ENCODE data around the gene AHCY. TPM values are rescaled to one million over a fixed set of nuclear protein-coding genes. Genes with fewer than 3 reads are reported as not detected.
"Not testable (repeated sequence)": the region's sequence is repeated elsewhere in the genome, so short reads cannot be mapped to it uniquely, and the experiment has no call there.

AHCY gene
- polyA plus RNA-seq, 1 donor = 161 TPM

DNA sequence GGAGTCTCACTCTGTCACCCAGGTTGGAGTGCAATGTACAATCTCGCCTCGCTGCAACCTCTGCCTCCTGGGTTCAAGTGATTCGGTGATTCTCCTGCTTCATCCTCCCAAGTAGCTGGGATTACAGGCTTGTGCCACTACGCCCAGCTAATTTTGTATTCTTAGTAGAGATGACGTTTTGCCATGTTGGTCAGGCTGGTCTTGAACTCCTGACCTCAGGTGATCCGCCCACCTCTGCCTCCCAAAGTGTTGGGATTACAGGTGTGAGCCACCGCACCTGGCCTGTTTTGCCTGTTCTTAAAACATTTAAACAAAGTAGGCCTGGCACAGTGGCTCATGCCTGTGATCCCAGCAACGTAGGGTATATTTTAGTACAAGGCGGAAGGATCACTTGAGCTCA lies 38.0 kb upstream of the AHCY start:
- H3K4me1 ChIP-seq (ENCODE audit: control insufficient read depth, insufficient read depth, low read length) = peaks cover 23% of the 10 kb centered on the region
- not testable (repeated sequence) for H3K27ac ChIP-seq (ENCODE audit: low read length); H3K9me3 ChIP-seq (ENCODE audit: control insufficient read depth, low read depth, low read length); H3K36me3 ChIP-seq (ENCODE audit: control insufficient read depth, insufficient read depth, low read length); DNase-seq; H3K27me3 ChIP-seq (ENCODE audit: control insufficient read depth, insufficient read depth, low read length); H3K4me3 ChIP-seq (ENCODE audit: low read length)
- 100% methylated on average over 1 of the region's 9 CpGs for WGBS (ENCODE audit: insufficient coverage, low lambda C conversion rate)

- peaks cover 23% of the 10 kb centered on the region for H3K4me1 ChIP-seq (ENCODE audit: control insufficient read depth, insufficient read depth, low read length)
- WGBS (ENCODE audit: insufficient coverage, low lambda C conversion rate) = no CpG with 5 or more reads among the region's 10 CpGs
- DNase-seq; H3K27ac ChIP-seq (ENCODE audit: low read length); H3K9me3 ChIP-seq (ENCODE audit: control insufficient read depth, low read depth, low read length); H3K27me3 ChIP-seq (ENCODE audit: control insufficient read depth, insufficient read depth, low read length); H3K4me3 ChIP-seq (ENCODE audit: low read length); H3K36me3 ChIP-seq (ENCODE audit: control insufficient read depth, insufficient read depth, low read length): not testable (repeated sequence)
These were observed 37.6 kb upstream of the AHCY start for GRCh38 chr20:34340726-34341125.

DNA sequence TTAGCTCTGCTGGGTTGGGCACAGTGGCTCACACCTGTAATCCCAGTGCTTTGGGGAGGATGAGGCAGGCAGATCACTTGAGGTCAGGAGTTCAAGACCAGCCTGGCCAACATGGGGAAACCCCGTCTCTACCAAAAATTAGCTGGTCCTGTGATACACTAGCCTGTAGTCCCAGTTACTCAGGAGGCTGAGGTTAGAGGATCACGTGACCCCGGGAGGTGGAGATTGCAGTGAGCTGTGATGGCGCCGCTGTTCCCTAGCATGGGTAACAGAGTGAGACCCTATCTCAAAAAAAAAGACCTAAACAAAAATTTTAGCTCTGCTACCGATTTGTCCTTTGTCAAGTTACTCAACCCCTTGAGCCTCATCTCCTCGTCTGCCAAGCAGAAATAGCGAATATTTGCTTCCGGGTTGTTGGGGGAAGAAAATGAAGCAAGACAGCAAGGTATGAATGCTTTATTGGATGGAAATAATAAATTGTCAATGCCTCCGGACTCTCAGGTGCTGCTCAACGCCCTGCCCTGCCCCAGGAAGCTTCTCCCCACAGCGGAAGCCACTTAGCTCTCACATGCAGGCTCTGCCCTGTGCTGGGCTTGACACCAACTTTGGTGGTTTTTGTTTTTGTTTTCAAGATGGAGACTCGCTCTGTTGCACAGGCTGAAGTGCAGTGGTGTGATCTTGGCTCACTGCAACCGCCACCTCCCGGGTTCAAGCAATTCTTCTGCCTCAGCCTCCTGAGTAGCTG lies 35.0 kb upstream of the AHCY start:
- H3K27ac ChIP-seq (ENCODE audit: low read length) = no peak overlapping the region
- 100% methylated on average over 2 of the region's 15 CpGs for WGBS (ENCODE audit: insufficient coverage, low lambda C conversion rate)
- H3K36me3 ChIP-seq (ENCODE audit: control insufficient read depth, insufficient read depth, low read length) = no peaks in the 10 kb centered on the region
- H3K27me3 ChIP-seq (ENCODE audit: control insufficient read depth, insufficient read depth, low read length) = no peaks in the 10 kb centered on the region
- no peaks in the 10 kb centered on the region for H3K9me3 ChIP-seq (ENCODE audit: control insufficient read depth, low read depth, low read length)
- no peak overlapping the region for H3K4me3 ChIP-seq (ENCODE audit: low read length)
- H3K4me1 ChIP-seq (ENCODE audit: control insufficient read depth, insufficient read depth, low read length) = peaks cover 12% of the 10 kb centered on the region
- no peak for DNase-seq

DNA sequence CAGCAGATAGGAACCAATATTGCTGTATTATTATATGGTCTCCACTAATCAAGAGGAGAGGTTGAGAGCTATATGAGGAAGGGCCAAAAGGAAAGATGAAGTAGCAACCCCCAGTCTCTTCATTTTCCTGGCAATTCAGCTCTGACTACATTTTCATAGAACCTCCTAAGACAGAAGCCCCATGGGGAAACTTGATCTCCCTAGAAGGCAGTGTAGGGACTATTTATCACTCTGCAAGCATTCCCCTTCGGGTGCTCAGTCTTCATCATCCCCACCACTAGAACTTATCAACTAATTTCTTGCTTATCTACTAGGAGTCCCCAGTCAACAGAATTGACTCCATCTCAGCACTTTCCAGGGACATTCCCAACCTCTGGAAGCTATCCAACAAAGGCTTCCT lies 34.4 kb upstream of the AHCY start:
- H3K27me3 ChIP-seq (ENCODE audit: control insufficient read depth, insufficient read depth, low read length) = no peaks in the 10 kb centered on the region
- no peak for DNase-seq
- H3K36me3 ChIP-seq (ENCODE audit: control insufficient read depth, insufficient read depth, low read length) = no peaks in the 10 kb centered on the region
- no peak overlapping the region for H3K27ac ChIP-seq (ENCODE audit: low read length)
- WGBS (ENCODE audit: insufficient coverage, low lambda C conversion rate) = no CpG with 5 or more reads among the region's 1 CpG
- H3K4me1 ChIP-seq (ENCODE audit: control insufficient read depth, insufficient read depth, low read length) = peaks cover 12% of the 10 kb centered on the region
- H3K4me3 ChIP-seq (ENCODE audit: low read length) = no peak overlapping the region
- no peaks in the 10 kb centered on the region for H3K9me3 ChIP-seq (ENCODE audit: control insufficient read depth, low read depth, low read length)

- Histone ChIP-seq H3K4me3 (ENCODE audit: low read length) (no peak overlapping the region), H3K27ac (ENCODE audit: low read length) (no peak overlapping the region), H3K36me3 (ENCODE audit: control insufficient read depth, insufficient read depth, low read length) (no peaks in the 10 kb centered on the region), H3K9me3 (ENCODE audit: control insufficient read depth, low read depth, low read length) (no peaks in the 10 kb centered on the region), H3K4me1 (ENCODE audit: control insufficient read depth, insufficient read depth, low read length) (peaks cover 20% of the 10 kb centered on the region), H3K27me3 (ENCODE audit: control insufficient read depth, insufficient read depth, low read length) (no peaks in the 10 kb centered on the region)
- WGBS (ENCODE audit: insufficient coverage, low lambda C conversion rate) = no CpG with 5 or more reads among the region's 5 CpGs
- peak in 1 of 2 donors; percentile 39 for DNase-seq
These were observed 31.7 kb upstream of the AHCY start for GRCh38 chr20:34334654-34335407.

GRCh38 chr20:34333786-34334185 lies 30.6 kb upstream of the AHCY start:
- Histone ChIP-seq H3K4me1 (ENCODE audit: control insufficient read depth, insufficient read depth, low read length) (peaks cover 20% of the 10 kb centered on the region), H3K4me3 (ENCODE audit: low read length) (no peak overlapping the region), H3K9me3 (ENCODE audit: control insufficient read depth, low read depth, low read length) (no peaks in the 10 kb centered on the region), H3K27ac (ENCODE audit: low read length) (no peak overlapping the region), H3K27me3 (ENCODE audit: control insufficient read depth, insufficient read depth, low read length) (no peaks in the 10 kb centered on the region), H3K36me3 (ENCODE audit: control insufficient read depth, insufficient read depth, low read length) (no peaks in the 10 kb centered on the region)
- DNase-seq = peak in 1 of 2 donors; percentile 38
- 100% methylated on average over 1 of the region's 4 CpGs for WGBS (ENCODE audit: insufficient coverage, low lambda C conversion rate)

- no CpG with 5 or more reads among the region's 19 CpGs for WGBS (ENCODE audit: insufficient coverage, low lambda C conversion rate)
- DNase-seq = no peak
- Histone ChIP-seq H3K27ac (ENCODE audit: low read length) (no peak overlapping the region), H3K36me3 (ENCODE audit: control insufficient read depth, insufficient read depth, low read length) (no peaks in the 10 kb centered on the region), H3K4me1 (ENCODE audit: control insufficient read depth, insufficient read depth, low read length) (peaks cover 20% of the 10 kb centered on the region), H3K9me3 (ENCODE audit: control insufficient read depth, low read depth, low read length) (no peaks in the 10 kb centered on the region), H3K27me3 (ENCODE audit: control insufficient read depth, insufficient read depth, low read length) (no peaks in the 10 kb centered on the region), H3K4me3 (ENCODE audit: low read length) (no peak overlapping the region)
These were observed 29.2 kb upstream of the AHCY start for GRCh38 chr20:34332262-34332920.

DNA sequence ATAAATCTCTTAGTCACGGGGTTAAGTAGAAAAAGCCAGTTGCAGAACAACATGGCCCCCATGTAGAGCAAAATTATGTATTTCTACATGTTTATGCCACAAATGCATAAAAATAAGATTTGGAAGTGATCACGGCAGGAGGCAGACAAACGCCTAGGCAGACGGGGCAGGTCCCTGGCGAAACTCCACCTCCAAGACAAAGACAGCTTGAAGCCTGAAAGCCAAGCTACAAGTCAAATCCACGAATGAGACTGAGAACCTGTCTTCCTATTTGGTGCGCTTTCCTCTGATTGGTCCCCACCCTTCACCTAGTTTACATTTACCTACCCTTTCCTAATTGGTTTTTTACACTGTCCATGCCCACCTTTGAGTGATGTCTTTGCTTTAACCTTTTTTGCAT lies 28.7 kb upstream of the AHCY start:
- Histone ChIP-seq H3K4me1 (ENCODE audit: control insufficient read depth, insufficient read depth, low read length) (peaks cover 20% of the 10 kb centered on the region), H3K9me3 (ENCODE audit: control insufficient read depth, low read depth, low read length) (no peaks in the 10 kb centered on the region), H3K36me3 (ENCODE audit: control insufficient read depth, insufficient read depth, low read length) (no peaks in the 10 kb centered on the region), H3K4me3 (ENCODE audit: low read length) (no peak overlapping the region), H3K27me3 (ENCODE audit: control insufficient read depth, insufficient read depth, low read length) (no peaks in the 10 kb centered on the region), H3K27ac (ENCODE audit: low read length) (no peak overlapping the region)
- DNase-seq = no peak
- WGBS (ENCODE audit: insufficient coverage, low lambda C conversion rate) = 94% methylated on average over 3 of the region's 7 CpGs

DNA sequence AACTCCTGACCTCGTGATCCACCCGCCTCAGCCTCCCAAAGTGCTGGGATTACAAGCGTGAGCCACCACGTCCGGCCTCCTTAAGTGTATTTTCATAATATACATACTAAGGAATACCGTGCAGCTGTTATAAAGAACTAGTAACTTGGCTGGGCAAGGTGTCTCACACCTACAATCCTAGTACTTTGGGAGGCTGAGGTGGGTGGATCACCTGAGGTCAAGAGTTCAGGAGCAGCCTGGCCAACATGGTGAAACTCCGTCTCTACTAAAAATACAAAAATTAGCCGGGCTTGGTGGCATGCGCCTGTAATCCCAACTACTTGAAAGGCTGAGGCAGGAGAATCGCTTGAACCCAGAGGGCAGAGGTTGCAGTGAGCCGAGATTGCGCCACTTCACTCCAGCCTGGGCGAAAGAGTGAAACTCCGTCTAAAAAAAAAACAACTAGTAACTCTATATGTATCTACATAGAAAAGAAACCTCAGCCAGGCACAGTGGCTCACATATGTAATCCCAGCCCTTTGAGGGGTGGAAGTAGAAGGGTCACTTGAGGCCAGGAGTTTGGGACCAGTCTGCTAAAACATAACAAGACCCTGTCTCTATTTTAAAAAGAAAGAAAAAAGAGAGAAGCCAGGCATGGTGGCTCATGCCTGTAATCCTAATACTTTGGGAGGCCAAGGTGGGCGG lies 27.8 kb upstream of the AHCY start:
- H3K27me3 ChIP-seq (ENCODE audit: control insufficient read depth, insufficient read depth, low read length); H3K4me3 ChIP-seq (ENCODE audit: low read length); H3K9me3 ChIP-seq (ENCODE audit: control insufficient read depth, low read depth, low read length); H3K36me3 ChIP-seq (ENCODE audit: control insufficient read depth, insufficient read depth, low read length): not testable (repeated sequence)
- DNase-seq = peak in 1 of 2 donors; percentile 54
- Histone ChIP-seq H3K27ac (ENCODE audit: low read length) (peak overlapping the region; percentile 80), H3K4me1 (ENCODE audit: control insufficient read depth, insufficient read depth, low read length) (peaks cover 20% of the 10 kb centered on the region)
- WGBS (ENCODE audit: insufficient coverage, low lambda C conversion rate) = no CpG with 5 or more reads among the region's 15 CpGs

All from large intestine (tissue), 3 donors.